Hematopoietic multipotent progenitor cell treated with erythropoietin and hydrocortisone succinate and interleukin-3 and kit ligand, for 6 days (in vitro differentiated cells): Measurements from ENCODE around the gene UBASH3A.

Source experiments
- DNase-seq: peaks from one replicate; pipeline ENCODE4 v3.0.0-alpha.2; 2015

UBASH3A gene

DNA sequence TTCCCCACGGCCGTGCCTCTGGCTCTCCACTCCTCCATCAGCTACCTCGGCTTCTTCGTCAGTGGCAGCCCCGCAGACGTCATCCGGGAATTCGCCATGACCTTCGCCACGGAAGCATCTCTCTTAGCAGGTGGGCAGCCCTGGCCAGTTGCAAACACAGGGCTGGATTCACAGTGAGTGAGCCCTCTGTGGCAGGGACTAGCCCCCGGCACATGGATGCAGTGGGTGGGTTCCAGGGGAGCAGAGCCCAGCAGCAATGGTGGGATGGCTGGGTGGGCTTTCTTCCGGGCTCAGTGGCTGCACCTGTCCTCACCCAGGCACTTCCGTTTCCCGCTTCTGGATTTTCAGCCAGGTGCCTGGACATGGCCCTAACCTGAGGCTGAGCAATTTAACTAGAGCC lies 9.4 kb downstream of the UBASH3A start:
- no peak for DNase-seq

DNA sequence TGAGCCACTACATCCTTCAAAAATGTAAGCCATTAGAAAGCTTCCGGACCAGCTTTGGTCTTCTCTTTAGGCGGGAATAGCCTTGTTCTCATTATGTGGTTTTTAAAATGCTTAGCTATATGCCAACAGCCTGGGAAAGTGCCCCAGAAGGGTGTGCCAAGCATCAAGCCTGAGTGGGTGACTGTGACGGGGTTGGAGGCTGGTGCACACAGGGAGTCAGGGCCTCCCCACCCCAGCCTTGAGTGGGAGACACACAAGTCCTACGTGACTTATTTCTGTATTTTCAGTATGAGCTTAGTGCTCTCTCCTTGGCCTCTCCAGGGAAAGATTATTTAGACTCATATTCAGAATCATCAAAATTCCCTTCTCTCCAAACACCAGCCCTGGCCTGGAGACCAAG lies 9.8 kb downstream of the UBASH3A start:
- DNase-seq: no peak

DNA sequence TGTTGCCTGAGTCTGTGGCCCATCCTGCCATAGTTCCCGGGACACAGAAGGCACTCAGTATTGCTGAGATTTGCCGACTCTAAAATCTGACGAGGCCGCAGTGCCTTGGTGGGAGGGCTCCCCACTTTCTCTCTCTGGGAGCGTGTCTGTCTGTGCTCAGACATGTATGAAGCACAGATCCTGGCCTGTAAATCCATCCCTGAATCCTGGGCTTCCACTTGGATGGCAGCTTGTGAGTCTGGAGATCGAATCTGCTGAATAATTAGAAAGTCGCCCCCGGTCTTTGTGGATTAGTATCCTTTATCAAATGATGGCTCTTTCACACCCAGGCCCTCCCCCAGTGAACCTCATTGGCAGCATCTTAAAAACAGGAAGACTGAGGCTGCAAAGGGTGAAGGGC lies 10.4 kb downstream of the UBASH3A start:
- no peak for DNase-seq

DNA sequence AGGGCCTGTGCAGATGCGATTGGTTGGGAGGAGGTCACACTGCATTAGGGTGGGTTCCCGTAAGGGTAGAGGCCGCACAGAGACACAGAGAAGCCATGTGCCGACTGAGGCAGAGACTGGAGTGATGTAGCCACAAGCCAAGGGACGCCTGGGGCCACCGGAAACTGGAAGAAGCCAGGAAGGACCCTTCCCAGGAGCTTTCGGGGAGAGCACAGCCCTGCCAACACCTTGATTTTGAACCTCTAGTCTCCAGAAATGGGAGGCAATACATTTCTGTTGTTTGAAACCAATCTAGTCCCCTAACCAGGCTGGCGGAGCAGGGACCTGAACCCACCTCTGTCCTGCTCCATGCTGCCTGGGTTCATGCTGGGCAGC lies 10.8 kb downstream of the UBASH3A start:
- DNase-seq: no peak

DNA sequence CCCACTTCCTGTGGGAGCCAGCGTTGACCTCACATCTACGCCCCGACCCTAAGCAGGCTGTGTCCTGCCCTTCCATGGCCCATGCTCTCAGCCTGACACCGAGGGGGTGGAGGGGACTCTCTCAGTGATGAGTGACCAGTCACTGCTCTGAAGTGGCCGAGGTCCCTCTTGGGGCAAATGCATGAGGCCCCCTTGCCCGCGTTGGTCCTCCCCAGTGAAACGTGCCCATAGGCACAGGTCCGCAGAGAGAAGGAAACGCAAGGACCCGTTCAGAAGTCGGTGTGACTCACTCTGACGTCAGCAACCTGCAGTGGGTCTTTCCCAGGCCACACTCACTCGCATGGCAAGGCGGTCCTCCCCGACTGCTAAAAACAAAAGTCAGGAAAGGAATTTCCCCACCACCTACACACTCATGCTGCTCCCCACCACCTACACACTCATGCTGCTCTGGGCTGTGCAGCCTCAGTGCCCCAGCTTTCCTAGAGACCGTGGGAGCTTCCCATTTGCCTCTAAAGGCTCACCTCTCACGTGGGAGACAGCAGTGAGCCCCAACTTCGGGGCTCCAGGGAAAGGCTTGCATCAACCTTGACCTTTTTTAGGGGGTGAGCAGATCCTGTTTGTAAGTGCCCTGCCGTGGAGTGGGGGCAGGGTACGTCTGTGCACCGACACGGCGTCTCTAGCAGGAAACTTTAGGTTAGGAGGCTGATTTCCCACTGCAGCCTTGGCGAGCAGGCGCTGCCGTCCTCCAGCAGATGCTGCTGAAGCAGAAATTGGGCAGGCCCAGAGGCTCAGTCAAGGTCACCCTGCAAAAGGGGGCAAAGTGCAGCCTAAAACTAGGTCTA lies 11.4 kb downstream of the UBASH3A start:
- DNase-seq: no peak

DNA sequence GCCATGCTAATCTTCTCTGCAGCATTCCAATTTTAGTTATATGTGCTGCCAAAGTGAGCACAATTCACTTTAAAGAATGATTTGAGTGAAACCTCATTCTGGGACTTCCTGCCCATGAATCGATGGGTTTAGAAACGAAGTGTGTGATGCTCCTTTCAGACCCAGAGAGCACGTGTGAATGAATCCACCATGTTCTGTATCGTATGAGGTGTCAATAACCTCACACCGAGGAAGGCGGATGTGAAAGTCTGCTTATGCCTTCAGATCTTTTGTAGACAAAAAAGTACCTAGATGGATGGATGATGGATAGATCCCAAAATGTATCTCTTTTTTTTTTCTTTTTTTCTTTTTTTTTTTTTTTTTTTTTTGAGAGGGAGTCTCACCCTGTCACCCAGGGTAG lies 13.8 kb downstream of the UBASH3A start:
- no peak for DNase-seq

DNA sequence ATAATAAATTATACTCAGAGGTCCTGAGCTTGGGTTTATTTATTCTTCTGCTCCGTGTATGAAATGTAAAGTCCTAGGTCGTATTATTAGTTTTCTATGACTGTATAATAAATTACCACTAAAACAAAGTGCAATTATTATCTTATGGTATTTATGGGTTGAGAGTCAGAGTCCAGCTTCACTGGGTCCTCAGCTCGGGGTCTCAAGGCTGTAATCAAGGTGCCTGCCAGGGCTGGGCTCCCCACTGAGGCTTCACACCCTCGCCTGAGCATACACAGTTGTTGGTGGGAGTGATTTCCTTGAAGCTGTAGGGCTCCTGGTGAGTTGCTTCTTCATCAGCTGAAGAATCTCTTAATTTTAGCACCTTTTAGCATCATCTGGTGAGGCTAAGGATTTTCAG lies 15.2 kb downstream of the UBASH3A start:
- DNase-seq: no peak

DNA sequence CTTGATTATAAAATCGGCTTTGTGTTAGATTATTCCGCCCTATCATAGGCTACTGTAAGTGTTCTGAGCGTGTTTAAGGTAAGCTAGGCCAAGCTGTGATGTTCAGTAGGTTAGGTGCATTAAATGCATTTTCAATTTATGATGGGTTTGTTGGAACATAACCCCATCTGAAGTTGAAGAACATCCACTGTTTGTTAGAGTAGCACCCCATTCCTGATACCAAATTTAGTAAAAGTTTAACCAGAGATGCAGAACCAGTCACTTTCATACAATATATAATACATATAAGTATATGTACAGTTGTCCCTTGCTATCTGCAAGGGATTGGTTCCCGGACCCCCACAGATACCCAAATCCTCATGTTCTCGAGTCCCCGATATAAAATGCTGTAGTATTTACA lies 16.1 kb downstream of the UBASH3A start:
- DNase-seq: no peak

DNA sequence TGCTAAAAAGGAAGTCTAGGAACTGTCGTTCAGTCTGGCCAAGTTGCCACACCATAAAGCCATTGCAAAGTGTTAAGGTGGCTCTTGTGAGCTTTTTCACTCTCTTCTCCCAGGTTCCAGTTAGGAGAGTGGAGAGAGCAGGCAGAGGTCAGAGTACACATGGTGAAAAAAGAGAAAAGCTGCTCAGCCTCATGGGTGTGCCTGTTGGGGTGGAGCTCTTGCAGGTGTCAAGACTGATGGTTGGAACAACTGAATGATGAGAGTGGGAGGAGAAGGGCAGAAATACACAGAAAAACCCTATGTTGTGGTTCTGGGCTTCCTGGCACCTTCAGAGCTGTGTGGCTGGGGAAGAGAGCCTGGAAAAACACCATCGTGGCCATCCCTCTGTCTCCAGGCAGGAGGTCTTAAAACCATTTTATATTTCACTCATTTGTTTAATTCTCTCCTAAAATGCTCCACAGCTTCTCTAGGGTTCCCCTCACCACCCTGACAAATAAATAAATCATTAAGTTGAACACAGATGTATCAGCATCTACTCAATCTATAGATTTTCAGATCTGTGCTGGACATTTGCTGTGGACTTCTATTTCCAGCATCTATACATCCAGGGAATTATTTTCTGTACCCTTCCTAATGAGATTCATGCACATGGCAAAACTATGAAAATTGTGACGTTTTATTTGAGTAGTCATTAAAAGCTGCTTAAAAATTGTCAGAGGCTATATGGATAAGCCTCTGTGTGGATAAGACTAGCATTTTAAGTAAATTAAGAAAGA lies 17.5 kb downstream of the UBASH3A start:
- DNase-seq: no peak

DNA sequence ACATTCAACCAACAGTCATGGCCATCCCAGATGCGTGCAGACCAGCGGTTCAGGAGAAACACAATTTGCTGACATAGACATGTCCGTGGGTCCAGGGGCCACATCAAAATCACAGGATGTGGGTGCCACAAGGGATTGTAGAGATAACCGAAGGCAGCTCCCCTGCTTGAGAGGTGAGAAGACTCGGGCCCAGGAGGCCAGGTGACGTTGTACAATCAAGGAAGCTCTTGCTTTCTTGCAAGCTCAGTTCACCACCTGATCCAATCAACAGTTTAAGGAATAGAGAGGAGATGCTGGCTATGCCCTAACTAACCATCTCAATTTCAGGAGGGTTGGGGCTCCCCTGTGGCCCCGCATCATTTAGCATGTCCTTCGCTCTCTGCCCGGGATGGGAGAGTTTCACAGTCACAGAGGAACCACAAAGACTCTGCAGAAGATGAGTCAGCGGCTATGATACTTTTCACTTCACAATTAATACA lies 19.5 kb downstream of the UBASH3A start:
- DNase-seq: no peak

DNA sequence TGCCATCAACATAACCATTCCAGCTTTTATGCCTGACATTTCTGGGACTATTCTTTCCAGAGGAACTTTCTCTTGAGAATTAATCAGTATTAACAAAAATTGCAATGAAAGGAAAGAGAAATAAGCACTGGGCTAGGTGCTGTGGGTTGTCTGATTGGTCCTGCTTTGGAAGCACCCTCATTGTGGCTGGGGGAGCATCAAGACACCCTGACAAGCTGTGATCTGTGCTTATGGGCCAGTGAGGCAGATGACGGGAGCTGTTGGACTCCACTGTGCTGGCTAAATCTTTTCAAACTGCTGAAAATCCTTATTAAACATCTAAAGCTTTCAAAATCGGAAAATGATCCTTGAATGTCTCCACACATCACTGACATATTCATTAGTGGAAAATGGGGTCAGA lies 20.0 kb downstream of the UBASH3A start:
- no peak for DNase-seq

DNA sequence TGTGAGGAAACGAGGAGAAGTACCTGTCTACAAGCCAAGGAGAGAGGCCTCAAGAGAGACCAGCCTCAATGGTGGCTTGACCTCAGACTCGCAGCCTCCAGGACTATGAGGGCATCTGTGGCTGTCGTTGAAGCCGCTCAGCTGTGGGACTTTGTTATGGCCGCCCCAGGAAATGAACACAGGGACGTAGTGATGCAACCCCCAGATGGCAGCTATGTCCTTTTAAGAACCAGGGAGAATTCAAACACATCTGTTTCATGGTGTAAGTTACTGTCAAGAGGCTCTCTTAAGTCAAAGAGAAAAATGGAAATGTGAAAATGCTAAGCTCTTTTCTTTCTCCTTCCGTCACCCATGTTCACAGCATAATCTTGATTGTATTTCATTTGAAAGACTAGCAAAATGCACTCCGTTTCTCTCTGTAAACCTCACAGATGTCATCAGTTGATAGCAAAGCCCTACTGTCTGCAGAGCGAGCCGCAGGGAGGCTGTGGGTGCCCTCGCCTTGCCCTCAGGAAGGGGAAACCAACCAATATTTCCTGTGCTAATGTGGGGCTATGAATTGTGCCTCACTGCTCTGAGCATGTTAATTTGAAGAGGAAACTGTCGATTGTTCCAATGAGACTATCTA lies 21.3 kb downstream of the UBASH3A start:
- peak; percentile 69 for DNase-seq

DNA sequence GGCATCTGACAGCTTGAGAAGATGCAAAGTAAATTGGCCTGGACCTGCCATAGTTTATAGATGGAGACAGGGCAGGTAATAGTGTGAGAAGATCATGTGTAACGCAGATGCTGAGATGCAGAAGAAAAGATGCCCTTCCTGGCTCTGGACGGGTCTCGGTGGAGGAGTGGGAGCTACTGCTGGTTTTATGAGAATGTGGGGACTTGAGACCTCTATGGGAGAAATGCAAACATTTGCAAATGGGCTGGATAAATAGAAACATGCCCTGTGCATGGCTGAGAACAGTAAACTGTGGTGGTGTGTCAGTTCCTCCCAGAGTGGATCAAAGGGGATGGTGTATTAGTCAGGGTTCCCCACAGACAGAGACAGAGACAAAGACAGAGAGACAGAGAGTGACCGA lies 21.9 kb downstream of the UBASH3A start:
- DNase-seq: no peak

DNA sequence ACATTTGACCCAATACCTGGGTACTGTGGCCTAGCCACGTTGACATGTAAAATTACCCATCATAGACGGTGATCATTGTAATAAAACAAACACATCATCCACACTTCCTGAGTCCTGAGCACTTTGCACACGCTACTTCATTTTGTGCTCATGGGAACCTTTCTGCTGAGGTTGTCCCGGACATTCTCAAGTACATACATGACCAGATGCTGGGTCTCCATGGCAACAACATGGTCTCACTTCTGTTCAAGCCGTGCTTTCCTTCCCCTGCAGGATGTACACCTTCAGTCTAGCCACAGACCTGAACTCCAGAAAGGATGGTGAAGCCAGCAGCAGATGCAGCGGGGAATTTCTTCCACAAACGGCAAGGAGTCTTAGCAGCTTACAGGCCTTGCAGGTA lies 22.7 kb downstream of the UBASH3A start:
- no peak for DNase-seq

DNA sequence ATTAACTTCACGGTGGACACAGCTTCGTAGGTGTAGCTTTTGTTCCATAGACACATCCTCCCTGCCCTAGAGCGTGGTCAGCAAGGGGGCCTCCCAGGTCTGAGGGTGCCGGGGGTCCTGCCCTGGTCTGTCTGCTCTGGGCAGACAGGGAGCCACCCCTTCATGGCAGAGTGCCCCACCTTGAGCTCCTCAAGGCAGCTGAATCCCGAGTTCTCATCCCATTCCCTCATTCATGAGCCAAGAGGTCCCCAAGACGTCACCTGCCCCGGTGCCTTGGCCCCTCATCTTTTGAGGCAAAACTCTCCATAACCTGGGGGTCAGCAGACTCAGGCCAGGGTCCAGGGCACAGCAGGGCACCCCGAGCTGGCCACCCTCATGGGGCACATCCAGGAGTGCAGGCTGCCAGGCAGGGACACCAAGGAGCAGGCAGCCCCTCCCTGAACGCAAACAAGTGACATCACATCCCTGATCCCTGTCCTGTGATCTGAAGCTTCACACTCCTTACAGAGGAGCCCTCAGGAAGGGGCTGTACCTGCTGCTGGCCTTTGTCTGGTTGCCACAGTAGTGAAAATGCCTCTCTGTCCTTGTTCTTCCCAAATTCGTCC lies 23.3 kb downstream of the UBASH3A start:
- DNase-seq: no peak

DNA sequence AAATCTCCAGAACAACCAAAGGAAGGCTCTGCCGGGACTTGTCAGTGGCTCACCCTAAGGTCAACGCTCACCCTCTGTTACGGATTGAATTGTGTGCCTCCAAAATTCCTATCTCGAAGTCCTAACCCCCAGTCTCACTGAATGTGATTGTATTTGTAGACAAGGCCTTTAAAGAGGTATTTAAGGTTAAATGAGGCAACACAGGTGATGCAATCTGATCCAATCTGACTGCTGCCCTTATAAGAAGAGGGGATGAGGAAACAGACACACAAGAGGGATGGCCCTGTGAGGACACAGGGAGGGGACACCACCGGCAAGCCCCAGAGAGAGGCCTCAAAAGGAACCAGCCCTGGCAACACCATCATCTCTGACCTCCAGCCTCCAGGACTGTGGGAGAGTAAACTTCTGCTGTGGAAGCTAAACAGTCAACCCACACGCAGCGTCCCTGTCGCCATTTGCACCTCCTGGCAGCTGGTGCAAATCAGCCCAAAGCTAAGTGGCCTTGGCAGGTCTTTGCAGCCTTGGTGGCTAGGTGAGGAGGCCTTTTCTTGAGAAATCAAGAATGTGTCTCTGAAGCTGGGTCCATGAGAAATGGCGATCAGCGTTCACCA lies 24.2 kb downstream of the UBASH3A start:
- DNase-seq: no peak

DNA sequence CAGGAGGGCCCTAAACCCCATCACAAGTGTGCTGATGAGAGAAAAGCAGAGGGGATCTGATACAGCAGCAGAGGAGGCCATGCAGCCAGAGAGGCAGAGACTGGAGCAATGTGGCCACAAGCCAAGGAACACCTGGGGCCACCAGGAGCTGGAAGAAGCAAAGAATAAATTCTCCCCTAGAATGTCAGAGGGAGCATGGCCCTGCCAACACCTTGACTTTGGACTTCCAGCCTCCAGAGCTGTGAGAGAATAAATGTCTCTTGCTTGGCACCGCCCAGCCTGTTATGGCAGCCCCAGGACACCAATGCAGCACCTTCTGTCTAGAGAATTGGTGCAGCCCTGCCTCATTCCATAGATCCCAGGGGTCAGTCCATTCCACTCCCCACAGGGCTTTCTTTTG lies 25.3 kb downstream of the UBASH3A start:
- no peak for DNase-seq

DNA sequence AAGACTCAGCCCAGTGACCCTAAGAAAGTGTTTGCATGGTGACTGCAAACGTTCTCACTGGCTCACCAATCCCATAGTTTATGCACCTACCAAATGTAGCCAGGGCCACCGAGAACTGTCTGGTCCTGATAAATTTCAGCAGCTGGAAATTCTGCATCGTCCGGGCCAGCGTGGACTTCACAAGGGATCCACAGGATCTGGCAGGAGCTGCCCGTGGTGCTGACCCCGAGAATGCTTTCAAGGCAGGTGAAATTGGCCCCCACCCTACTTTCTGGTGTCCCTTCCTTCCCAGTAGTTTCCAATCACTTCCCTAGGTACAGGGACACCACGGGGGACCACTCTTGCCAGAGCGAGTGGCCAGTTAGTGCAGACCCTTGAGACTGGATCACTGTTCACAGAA lies 26.2 kb downstream of the UBASH3A start:
- no peak for DNase-seq

DNA sequence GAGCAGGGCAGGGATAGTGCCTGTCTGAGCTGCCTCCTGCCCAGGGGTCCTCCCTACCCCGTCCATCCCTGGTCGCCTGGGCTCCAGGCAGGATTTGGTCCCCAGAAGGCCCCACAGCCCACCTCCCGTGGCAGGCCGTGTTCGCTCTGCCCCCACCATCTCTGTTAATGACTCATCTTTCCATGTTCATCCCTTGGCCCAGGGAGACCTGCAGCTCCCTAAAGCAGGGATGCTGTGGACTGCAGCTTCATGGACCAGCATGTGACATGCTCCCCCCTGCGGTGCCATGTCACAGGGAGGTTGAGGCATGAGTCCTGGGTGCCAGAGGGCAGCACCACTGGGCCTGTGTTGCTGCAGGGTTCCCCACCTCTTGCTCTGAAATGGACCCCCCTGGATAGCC lies 26.8 kb downstream of the UBASH3A start:
- DNase-seq: no peak

DNA sequence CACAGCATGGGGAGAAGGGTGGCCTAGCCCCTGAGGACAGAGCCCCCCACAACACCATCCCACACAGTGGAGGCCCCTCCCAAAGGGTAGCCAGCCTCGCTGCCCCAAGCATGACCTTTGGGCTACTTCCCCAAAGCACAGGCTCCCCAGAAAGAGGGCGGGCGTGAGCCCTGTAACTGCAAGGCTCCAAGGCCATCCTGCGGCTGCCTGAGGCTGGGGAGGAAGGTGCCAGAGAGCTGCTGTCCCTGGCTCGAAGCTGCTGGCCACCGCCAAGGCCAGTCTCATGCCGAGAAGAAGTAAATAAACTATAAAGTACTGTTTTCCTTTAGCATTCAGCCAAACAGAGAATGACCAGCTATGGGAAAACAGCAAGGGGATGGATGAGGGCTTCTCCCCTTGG lies 27.5 kb downstream of the UBASH3A start:
- DNase-seq: no peak

DNA sequence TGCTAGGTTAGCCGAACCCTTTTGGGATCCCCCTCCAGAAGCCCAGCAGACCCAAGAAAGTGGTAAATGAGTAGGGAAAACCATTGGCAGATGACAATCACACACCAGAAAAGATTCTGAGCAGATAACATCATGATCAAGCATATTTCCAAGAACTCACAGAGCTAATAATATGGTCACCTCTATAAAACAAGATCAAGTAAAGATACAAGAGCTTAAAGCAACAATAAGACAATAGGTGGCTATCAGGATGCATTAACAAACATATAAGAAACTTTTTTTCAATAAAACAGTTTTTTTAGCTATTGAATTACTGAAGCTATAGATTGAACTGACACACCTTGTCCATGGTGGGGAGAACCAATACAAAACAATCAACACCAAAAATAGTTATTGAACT lies 29.0 kb downstream of the UBASH3A start:
- DNase-seq: no peak

DNA sequence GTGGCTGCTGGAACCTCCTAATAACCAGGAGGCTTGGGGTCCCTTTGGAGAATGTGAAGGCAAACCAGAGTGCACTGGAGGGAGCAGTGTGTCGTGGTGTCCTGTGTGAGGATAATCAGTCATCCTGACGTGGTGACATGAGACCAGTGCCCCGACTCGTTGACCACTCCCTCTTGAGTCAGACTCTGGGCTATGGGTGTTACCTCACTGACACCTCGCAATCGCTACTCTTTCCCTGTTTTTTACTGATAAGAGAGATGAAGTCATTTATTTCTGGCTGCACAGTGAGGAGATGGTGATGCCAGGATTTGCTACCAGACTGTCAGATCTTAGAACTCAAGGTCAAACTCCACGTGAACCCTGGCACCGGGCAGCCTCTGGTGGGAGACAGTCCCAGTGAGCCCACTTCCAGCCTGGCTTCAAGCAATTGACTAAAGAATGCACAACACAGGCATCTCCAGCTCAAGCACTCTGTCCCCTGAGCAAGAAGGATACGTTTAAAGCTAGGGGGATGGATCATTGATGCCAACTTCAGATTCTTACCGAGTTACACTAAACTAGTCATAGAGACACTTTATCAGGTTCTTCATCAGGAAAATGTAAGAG lies 30.3 kb downstream of the UBASH3A start:
- DNase-seq: peak; percentile 96

DNA sequence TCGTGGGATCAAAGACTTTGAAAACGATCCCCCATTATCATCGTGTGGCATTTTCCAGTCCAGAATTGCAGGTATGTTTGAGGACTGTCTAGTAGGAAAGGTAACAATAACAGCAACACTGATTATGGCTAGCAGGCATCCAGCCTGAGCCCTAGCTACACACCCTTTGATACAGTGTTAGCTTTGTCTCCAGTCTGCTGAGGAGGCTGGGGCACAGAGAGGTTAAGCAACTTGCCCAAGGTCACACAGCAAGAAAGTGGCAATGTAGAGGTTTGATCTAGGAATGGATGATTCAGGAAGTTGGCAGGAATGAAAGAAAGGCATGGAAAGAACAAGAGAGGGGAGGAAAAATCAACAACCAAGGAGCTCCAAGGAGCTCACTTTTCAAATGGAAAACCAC lies 31.2 kb downstream of the UBASH3A start:
- no peak for DNase-seq
